ENCODE results near the gene PROX2. TPM values are rescaled to one million over a fixed set of nuclear protein-coding genes. Genes with fewer than 3 reads are reported as not detected.
A peak's percentile ranks its signal among the peaks of the same experiment; 100 is the strongest.

PROX2 gene
- total RNA-seq (ENCODE audit: unreplicated experiment): 0.08 TPM
- long read RNA-seq: 0 reads

- Mint-ChIP-seq H3K4me3 (ENCODE audit: unreplicated experiment) (no peak within 1 kb of the TSS), H3K27ac (ENCODE audit: unreplicated experiment) (no peak within 1 kb of the TSS), H3K27me3 (ENCODE audit: unreplicated experiment) (peaks cover 2% of the 10 kb centered on the region), H3K9me3 (ENCODE audit: unreplicated experiment) (no peaks in the 10 kb centered on the region), H3K36me3 (ENCODE audit: low read depth, unreplicated experiment) (no peaks in the 10 kb centered on the region), H3K4me1 (ENCODE audit: unreplicated experiment) (peaks cover 15% of the 10 kb centered on the region)
- TF ChIP-seq CTCF (IDR thresholded peaks at IDR 0.05; ENCODE audit: unreplicated experiment): no peak
- peak; percentile 17 for DNase-seq (ENCODE audit: low spot score)
Observed at GRCh38 chr14:74875941-74876913, at the start of gene PROX2. PROX2 (minus strand) TSS chr14:74876145; CDS start chr14:74863834, 12,311 bp downstream.

- no peak overlapping the region for H3K27ac Mint-ChIP-seq (ENCODE audit: unreplicated experiment)
- no peak for TF ChIP-seq CTCF (IDR thresholded peaks at IDR 0.05; ENCODE audit: unreplicated experiment)
- H3K27me3 Mint-ChIP-seq (ENCODE audit: unreplicated experiment): peaks cover 9% of the 10 kb centered on the region
- H3K36me3 Mint-ChIP-seq (ENCODE audit: low read depth, unreplicated experiment): no peaks in the 10 kb centered on the region
- no peak overlapping the region for H3K4me3 Mint-ChIP-seq (ENCODE audit: unreplicated experiment)
- DNase-seq (ENCODE audit: low spot score): no peak
- peaks cover 2% of the 10 kb centered on the region for H3K4me1 Mint-ChIP-seq (ENCODE audit: unreplicated experiment)
- H3K9me3 Mint-ChIP-seq (ENCODE audit: unreplicated experiment): no peaks in the 10 kb centered on the region
Observed at GRCh38 chr14:74924061-74924460, 48.1 kb upstream of the PROX2 start.

GRCh38 chr14:74922752-74923401 is 46.9 kb upstream of the PROX2 start, which contains the start of gene RPS6KL1:
RPS6KL1 (minus strand) TSS chr14:74923260; CDS start chr14:74921541, 1,719 bp downstream.
- Mint-ChIP-seq H3K27me3 (ENCODE audit: unreplicated experiment) (peaks cover 12% of the 10 kb centered on the region), H3K27ac (ENCODE audit: unreplicated experiment) (peak within 1 kb of the TSS; percentile 72), H3K4me3 (ENCODE audit: unreplicated experiment) (peak within 1 kb of the TSS; percentile 69), H3K9me3 (ENCODE audit: unreplicated experiment) (no peaks in the 10 kb centered on the region), H3K36me3 (ENCODE audit: low read depth, unreplicated experiment) (no peaks in the 10 kb centered on the region), H3K4me1 (ENCODE audit: unreplicated experiment) (peaks cover 2% of the 10 kb centered on the region)
- peak; percentile 83 for DNase-seq (ENCODE audit: low spot score)
- no peak for TF ChIP-seq CTCF (IDR thresholded peaks at IDR 0.05; ENCODE audit: unreplicated experiment)

- peaks cover 2% of the 10 kb centered on the region for H3K4me1 Mint-ChIP-seq (ENCODE audit: unreplicated experiment)
- H3K9me3 Mint-ChIP-seq (ENCODE audit: unreplicated experiment): no peaks in the 10 kb centered on the region
- no peak for TF ChIP-seq CTCF (IDR thresholded peaks at IDR 0.05; ENCODE audit: unreplicated experiment)
- H3K4me3 Mint-ChIP-seq (ENCODE audit: unreplicated experiment): peak overlapping the region; percentile 69
- peaks cover 4% of the 10 kb centered on the region for H3K36me3 Mint-ChIP-seq (ENCODE audit: low read depth, unreplicated experiment)
- DNase-seq (ENCODE audit: low spot score): no peak
- H3K27me3 Mint-ChIP-seq (ENCODE audit: unreplicated experiment): peaks cover 12% of the 10 kb centered on the region
- H3K27ac Mint-ChIP-seq (ENCODE audit: unreplicated experiment): peak overlapping the region; percentile 72
Observed at GRCh38 chr14:74921987-74922751, 46.2 kb upstream of the PROX2 start.

Data from endothelial cell (in vitro differentiated cells).